Nephron progenitor cell (in vitro differentiated cells): Measurements from ENCODE around the gene PHLDA3.

ENCODE experiments used
- DNase-seq: peaks from one replicate; pipeline ENCODE4 v3.0.0; 2021
- H3K27ac Mint-ChIP-seq: 2 replicates; pipeline ENCODE4 v1.8.0; 2021; ENCODE audit warnings: mild to moderate bottlenecking, moderate library complexity, mixed read lengths
- H3K27me3 Mint-ChIP-seq: 2 replicates; pipeline ENCODE4 v1.8.0; 2021; ENCODE audit warnings: mild to moderate bottlenecking, low read depth, mixed read lengths; ENCODE audit not compliant: poor library complexity
- H3K36me3 Mint-ChIP-seq: 2 replicates; pipeline ENCODE4 v1.8.0; 2021; ENCODE audit warnings: low read depth, mixed read lengths
- H3K4me1 Mint-ChIP-seq: 2 replicates; pipeline ENCODE4 v1.8.0; 2021; ENCODE audit warnings: mixed read lengths
- H3K4me3 Mint-ChIP-seq: 2 replicates; pipeline ENCODE4 v1.8.0; 2021; ENCODE audit warnings: mild to moderate bottlenecking, moderate library complexity, mixed read lengths
- H3K9me3 Mint-ChIP-seq: 2 replicates; pipeline ENCODE4 v1.8.0; 2021; ENCODE audit warnings: mild to moderate bottlenecking, moderate library complexity, mixed read lengths
- TF ChIP-seq, protein P1 (sequence below): fragments of 200-600 bp; sonication (generic); IDR thresholded peaks from 2 replicates; pipeline ENCODE4 v1.5.0; 2021; ENCODE audit warnings: antibody characterized with exemption

The PHLDA3 gene

DNA sequence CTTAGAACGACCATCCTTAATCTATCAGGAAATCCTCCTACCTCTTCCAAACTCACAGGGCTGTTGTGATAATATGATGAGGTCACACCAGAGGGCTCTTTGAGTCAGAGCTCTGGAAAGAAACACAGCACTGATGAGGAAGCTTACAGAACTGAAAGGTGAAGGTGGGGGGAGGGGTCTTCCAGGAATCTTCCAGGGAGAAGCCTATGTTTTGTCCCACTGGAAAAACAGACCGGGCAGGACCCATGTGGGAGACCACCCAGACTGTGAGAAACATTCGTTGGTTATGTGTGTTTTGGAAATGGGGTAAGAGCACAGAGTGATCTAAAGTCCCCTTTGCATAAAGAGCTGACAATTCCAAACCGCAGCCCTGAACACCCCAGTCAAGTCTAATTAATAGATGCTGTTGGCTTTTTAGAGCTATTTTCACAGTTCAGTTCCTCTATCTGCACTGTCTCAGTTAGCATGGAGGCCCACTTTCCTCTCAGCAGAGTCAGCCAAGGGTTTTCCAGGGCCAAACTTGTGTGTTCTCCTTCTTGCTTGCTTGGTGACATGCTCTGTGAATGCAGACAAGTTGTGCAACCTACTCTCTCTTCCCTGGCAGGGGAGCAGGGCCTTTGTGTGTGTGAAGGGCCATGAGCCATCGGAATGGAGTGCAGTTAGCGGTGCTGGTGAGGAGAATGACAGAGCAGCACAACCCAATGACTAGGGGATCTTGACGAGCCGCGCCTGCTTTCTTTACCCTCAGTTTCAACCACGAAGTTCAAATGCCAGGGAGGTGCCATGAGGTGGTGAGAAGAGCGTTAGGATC, 12.3 kb downstream of the PHLDA3 start:
- H3K36me3 Mint-ChIP-seq: no peaks in the 10 kb centered on the region
- DNase-seq: no peak
- H3K27me3 Mint-ChIP-seq: peaks cover 50% of the 10 kb centered on the region
- no peak overlapping the region for H3K27ac Mint-ChIP-seq
- TF ChIP-seq, protein P1, sequence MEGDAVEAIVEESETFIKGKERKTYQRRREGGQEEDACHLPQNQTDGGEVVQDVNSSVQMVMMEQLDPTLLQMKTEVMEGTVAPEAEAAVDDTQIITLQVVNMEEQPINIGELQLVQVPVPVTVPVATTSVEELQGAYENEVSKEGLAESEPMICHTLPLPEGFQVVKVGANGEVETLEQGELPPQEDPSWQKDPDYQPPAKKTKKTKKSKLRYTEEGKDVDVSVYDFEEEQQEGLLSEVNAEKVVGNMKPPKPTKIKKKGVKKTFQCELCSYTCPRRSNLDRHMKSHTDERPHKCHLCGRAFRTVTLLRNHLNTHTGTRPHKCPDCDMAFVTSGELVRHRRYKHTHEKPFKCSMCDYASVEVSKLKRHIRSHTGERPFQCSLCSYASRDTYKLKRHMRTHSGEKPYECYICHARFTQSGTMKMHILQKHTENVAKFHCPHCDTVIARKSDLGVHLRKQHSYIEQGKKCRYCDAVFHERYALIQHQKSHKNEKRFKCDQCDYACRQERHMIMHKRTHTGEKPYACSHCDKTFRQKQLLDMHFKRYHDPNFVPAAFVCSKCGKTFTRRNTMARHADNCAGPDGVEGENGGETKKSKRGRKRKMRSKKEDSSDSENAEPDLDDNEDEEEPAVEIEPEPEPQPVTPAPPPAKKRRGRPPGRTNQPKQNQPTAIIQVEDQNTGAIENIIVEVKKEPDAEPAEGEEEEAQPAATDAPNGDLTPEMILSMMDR: no peak
- H3K4me3 Mint-ChIP-seq: no peak overlapping the region
- H3K4me1 Mint-ChIP-seq: peaks cover 71% of the 10 kb centered on the region
- H3K9me3 Mint-ChIP-seq: no peaks in the 10 kb centered on the region

DNA sequence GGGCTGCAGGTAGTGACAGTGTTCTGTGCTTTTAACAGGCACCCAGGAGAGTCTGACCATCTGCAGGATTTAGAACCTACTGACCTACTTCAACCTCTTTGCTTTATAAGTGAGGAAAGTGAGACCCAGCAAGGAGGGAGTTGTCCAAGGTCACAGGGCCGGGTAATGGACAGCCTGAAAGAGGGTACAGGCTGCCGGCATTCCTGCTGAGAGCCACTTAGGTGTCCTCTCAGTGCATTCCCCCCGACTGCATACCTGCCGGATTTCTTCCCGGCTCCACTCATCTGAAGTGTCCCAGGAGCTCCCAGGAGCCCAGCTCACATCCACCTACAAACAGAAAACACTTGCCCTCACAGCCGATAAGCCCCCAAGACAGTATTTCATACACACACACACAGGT, 13.9 kb downstream of the PHLDA3 start:
- no peak overlapping the region for H3K4me3 Mint-ChIP-seq
- H3K9me3 Mint-ChIP-seq: no peaks in the 10 kb centered on the region
- peaks cover 70% of the 10 kb centered on the region for H3K4me1 Mint-ChIP-seq
- TF ChIP-seq, protein P1: no peak
- no peaks in the 10 kb centered on the region for H3K36me3 Mint-ChIP-seq
- DNase-seq: no peak
- no peak overlapping the region for H3K27ac Mint-ChIP-seq
- H3K27me3 Mint-ChIP-seq: peaks cover 52% of the 10 kb centered on the region

DNA sequence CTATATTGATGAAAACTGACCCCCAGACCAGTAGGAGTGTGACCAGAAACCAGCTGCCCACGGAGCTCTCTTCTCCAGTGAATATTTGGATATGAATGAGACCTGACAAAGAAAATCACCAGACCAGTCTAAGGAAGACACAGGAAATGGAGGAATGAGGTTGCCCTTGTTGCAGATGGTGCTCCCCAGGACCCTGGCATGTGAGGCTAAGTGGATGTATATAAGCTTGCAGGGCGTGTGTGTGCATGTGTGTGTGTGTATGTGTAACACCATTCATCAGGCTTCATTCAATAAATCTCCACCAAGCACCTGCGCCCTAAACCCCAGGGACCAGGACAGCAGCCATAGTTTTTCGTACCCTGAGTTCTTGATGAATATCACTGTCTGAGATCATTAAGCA, 14.4 kb downstream of the PHLDA3 start:
- H3K36me3 Mint-ChIP-seq: no peaks in the 10 kb centered on the region
- no peak overlapping the region for H3K27ac Mint-ChIP-seq
- H3K9me3 Mint-ChIP-seq: no peaks in the 10 kb centered on the region
- no peak overlapping the region for H3K4me3 Mint-ChIP-seq
- H3K4me1 Mint-ChIP-seq: peaks cover 73% of the 10 kb centered on the region
- TF ChIP-seq, protein P1: no peak
- DNase-seq: no peak
- peaks cover 52% of the 10 kb centered on the region for H3K27me3 Mint-ChIP-seq

DNA sequence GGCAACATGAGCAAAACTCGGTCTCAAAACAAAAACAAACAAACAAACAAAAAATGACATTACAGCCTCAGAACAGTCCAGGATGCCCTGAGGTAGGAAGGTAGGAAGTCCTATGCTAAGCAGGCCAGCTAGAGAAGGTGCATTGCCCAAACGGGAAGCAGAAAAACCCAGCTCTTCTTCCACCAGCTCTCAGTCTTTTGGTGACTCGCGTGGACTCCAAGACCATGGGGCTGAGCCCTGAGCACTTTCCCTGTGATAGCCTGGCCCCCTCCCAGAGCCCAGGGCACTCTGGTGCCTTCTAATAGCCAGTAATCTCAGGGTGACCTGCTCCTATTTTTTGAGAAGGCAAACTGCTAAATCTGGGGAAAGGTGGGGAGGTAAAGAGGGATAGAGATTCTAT, 16.1 kb downstream of the PHLDA3 start:
- TF ChIP-seq, protein P1: no peak
- no peak overlapping the region for H3K4me3 Mint-ChIP-seq
- peaks cover 81% of the 10 kb centered on the region for H3K4me1 Mint-ChIP-seq
- no peak for DNase-seq
- H3K9me3 Mint-ChIP-seq: no peaks in the 10 kb centered on the region
- H3K36me3 Mint-ChIP-seq: no peaks in the 10 kb centered on the region
- H3K27ac Mint-ChIP-seq: no peak overlapping the region
- peaks cover 47% of the 10 kb centered on the region for H3K27me3 Mint-ChIP-seq

DNA sequence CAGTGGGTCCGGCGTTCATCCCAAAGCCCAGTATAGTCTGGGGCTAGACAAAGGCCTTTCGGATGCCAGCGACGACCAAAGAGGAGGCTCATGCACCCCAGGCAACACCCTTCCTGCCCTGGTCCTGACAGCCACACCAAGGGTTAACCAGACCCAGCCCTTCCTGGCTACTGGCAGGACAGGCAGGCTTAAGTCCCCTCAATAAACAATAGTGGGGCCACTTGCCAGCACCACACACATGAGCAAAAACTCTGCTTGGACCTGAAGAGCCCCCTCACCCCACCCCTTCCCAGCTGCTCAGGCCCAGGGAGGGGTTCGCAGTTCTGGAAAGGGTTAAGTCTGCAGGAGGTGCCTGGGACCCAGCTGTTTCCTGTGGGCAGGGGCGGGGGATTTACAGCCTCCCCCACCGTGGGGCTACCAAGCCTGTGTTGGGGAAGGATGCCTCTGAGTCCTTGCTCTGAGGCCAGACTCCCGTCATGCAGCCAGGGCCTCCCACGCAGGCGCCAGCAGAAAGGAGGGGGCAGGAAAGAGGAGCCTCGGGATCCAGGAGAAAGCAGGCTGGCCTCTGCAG, 18.2 kb downstream of the PHLDA3 start:
- TF ChIP-seq, protein P1: no peak
- Mint-ChIP-seq H3K27me3 (peaks cover 59% of the 10 kb centered on the region), H3K4me1 (peaks cover 72% of the 10 kb centered on the region), H3K36me3 (no peaks in the 10 kb centered on the region), H3K27ac (no peak overlapping the region), H3K4me3 (no peak overlapping the region), H3K9me3 (no peaks in the 10 kb centered on the region)
- DNase-seq: peak; percentile 72

DNA sequence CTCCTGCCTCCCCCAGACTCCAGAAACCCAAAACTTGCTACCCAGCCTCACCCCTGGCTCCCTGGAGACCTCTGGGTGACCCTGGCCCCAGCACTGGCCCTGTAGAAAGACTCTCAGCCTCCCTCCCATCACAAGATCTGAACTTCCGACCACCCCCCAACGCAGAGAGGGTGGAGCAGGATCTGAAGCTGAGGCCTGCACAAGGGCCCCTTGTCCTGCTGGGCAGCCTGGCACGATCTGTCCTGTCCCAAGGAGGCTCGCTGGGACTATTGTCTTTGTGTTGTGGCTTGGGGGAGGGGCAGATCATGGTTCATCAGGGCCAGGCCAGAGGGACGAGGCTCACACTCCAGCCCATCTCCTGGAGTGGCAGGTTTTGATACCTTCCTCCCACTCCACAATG, 20.0 kb downstream of the PHLDA3 start:
- TF ChIP-seq, protein P1: no peak
- no peaks in the 10 kb centered on the region for H3K36me3 Mint-ChIP-seq
- H3K27ac Mint-ChIP-seq: no peak overlapping the region
- H3K4me1 Mint-ChIP-seq: peaks cover 55% of the 10 kb centered on the region
- peaks cover 55% of the 10 kb centered on the region for H3K27me3 Mint-ChIP-seq
- H3K4me3 Mint-ChIP-seq: no peak overlapping the region
- no peaks in the 10 kb centered on the region for H3K9me3 Mint-ChIP-seq
- no peak for DNase-seq
